ENCODE data around the gene LSM12. TPM values are rescaled to one million over a fixed set of nuclear protein-coding genes. Genes with fewer than 3 reads are reported as not detected.

LSM12 gene
- total and polyA plus RNA-seq, 2 of the 8 experiments (the other 6 are each of a cell fraction or from before 2014, with no cell fraction given), result 69.8 to 142 TPM

DNA sequence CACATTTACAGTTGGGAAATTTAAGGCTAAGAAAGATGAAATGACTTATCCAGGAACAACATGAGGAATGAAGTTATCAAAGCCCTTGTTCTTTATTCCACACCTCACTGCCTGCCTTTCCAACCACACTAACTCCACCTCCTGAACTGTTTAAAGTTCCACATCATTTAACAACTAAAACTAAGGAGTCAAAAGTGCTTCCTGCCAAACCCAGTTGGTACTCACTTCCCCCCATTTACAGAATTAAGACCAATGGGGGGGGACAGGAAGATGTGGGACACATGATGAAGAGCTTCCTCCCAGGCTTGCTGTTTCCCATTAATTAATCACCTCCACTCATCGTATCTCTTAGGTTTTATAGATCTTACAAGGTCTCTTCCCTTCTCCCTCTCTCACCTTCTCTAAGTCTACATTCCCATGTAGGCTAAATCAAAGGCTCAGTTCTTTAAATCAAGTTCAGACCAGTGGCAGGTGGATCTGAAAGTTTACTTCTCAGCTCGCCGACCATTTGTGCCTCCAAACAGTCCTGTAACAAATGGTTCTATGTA lies 32.5 kb downstream of the LSM12 start:
- CTCF ChIA-PET (ENCODE audit: partially characterized antibody), result interaction anchor here (0.6 kb wide), 1 partner anchor 868 kb away, joined by 3 read pairs; no protein-coding TSS in a partner anchor
- H2BK5ac ChIP-seq (ENCODE audit: low read depth, low read length), result no peak overlapping the region
- no peak overlapping the region for H4K91ac ChIP-seq (replicated peaks; ENCODE audit: insufficient read length, low read length)
- H3K18ac ChIP-seq (ENCODE audit: extremely low read depth, low read length), result no peak overlapping the region
- POLR2A ChIA-PET (ENCODE audit: partially characterized antibody), result interaction anchor here (0.7 to 3.1 kb wide), 6 partner anchors 9 to 38 kb away, joined by 3 to 14 read pairs (median 4); partner anchors contain the start of gene LSM12
- H3K23ac ChIP-seq (ENCODE audit: insufficient read length), result no peak overlapping the region
- no peak overlapping the region for H4K5ac ChIP-seq (ENCODE audit: insufficient read length, low read depth, low read length)
- H3K9me3 ChIP-seq (ENCODE audit: insufficient read depth in 2 of 2, low read depth in 1 of 2, low read length in 1 of 2), result no peaks in the 10 kb centered on the region
- H2AFZ ChIP-seq (ENCODE audit: low read length), result no peak overlapping the region
- H3K79me1 ChIP-seq (ENCODE audit: low read depth, low read length), result no peaks in the 10 kb centered on the region; the same call in 1 of the 2 replicates
- DNase-seq (ENCODE audit: low read depth in 1 of 2, low spot score in 2 of 2) (no peak), FAIRE-seq (no peak)
- H3K27ac ChIP-seq (ENCODE audit: low read depth, low read length), result no peak overlapping the region
- peaks cover 25 to 66% (median 45%) of the 10 kb centered on the region in 4 experiments for H3K36me3 ChIP-seq (ENCODE audit: control insufficient read depth in 2 of 4, insufficient read depth in 4 of 4, low read length in 3 of 4)
- H3K56ac ChIP-seq (replicated peaks; ENCODE audit: insufficient read length, low read depth, low read length), result no peak overlapping the region
- no peaks in the 10 kb centered on the region for H3K23me2 ChIP-seq (ENCODE audit: low read depth, low read length)
- H3K4ac ChIP-seq (replicated peaks; ENCODE audit: insufficient read length, low read depth, low read length), result no peak overlapping the region
- no peaks in the 10 kb centered on the region for H3K4me1 ChIP-seq (replicated peaks in 1 of 4; ENCODE audit: control insufficient read depth in 3 of 4, insufficient read depth in 4 of 4, low read length in 3 of 4)
- 87% methylated on average over 3 of the region's 3 CpGs; no CpG with 5 or more reads in 1 of the 2 experiments for WGBS, 2 experiments (ENCODE audit: extremely low coverage in 1 of 2, insufficient coverage in 1 of 2, insufficient read length in 1 of 2, insufficient replicate concordance in 2 of 2, low coverage in 1 of 2, low lambda C conversion rate in 2 of 2, missing lambda C conversion rate in 1 of 2)
- peaks cover 0 to 4% of the 10 kb centered on the region in 2 experiments; a peak in 2 of 4 replicates for H3K79me2 ChIP-seq (ENCODE audit: control insufficient read depth in 1 of 2, insufficient read depth in 2 of 2, low read length in 2 of 2)
- H4K8ac ChIP-seq (ENCODE audit: extremely low read depth, insufficient read depth, low read length), result no peak overlapping the region
- no peak overlapping the region for H2BK20ac ChIP-seq (ENCODE audit: low read length)
- no peak overlapping the region for H3K9ac ChIP-seq (replicated peaks in 1 of 4; ENCODE audit: extremely low read depth in 1 of 4, low read depth in 3 of 4, low read length in 3 of 4)
- no peak overlapping the region for H3K4me3 ChIP-seq (ENCODE audit: extremely low read depth in 1 of 4, insufficient read depth in 2 of 4, low read depth in 3 of 4, low read length in 4 of 4)
- H3K27me3 ChIP-seq (replicated peaks in 1 of 4; ENCODE audit: control insufficient read depth in 3 of 4, extremely low read depth in 1 of 4, insufficient read depth in 3 of 4, low read length in 3 of 4), result no peaks in the 10 kb centered on the region
- no peak overlapping the region for H2BK15ac ChIP-seq (ENCODE audit: low read length)
- peaks cover 2 to 19% of the 10 kb centered on the region in 2 experiments for H4K20me1 ChIP-seq (replicated peaks in 1 of 2; ENCODE audit: control insufficient read depth in 1 of 2, insufficient read depth in 2 of 2, low read length in 2 of 2)
- H2BK120ac ChIP-seq (replicated peaks; ENCODE audit: low read depth, low read length), result no peak overlapping the region
- no peak overlapping the region for H2BK12ac ChIP-seq (ENCODE audit: low read depth, low read length)
- no peak overlapping the region for H2AK5ac ChIP-seq (ENCODE audit: low read depth, low read length)
- H3K14ac ChIP-seq (ENCODE audit: insufficient read length), result no peak overlapping the region
- no peak overlapping the region for H3K4me2 ChIP-seq (ENCODE audit: insufficient read depth in 1 of 2, low read depth in 2 of 2, low read length in 2 of 2)
- no peak for TF ChIP-seq SP4 (IDR thresholded peaks at IDR 0.05; ENCODE audit: low read length)
- TF ChIP-seq, protein P1, sequence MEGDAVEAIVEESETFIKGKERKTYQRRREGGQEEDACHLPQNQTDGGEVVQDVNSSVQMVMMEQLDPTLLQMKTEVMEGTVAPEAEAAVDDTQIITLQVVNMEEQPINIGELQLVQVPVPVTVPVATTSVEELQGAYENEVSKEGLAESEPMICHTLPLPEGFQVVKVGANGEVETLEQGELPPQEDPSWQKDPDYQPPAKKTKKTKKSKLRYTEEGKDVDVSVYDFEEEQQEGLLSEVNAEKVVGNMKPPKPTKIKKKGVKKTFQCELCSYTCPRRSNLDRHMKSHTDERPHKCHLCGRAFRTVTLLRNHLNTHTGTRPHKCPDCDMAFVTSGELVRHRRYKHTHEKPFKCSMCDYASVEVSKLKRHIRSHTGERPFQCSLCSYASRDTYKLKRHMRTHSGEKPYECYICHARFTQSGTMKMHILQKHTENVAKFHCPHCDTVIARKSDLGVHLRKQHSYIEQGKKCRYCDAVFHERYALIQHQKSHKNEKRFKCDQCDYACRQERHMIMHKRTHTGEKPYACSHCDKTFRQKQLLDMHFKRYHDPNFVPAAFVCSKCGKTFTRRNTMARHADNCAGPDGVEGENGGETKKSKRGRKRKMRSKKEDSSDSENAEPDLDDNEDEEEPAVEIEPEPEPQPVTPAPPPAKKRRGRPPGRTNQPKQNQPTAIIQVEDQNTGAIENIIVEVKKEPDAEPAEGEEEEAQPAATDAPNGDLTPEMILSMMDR (IDR thresholded peaks at IDR 0.05; ENCODE audit: control extremely low read depth in 1 of 3, insufficient read depth in 1 of 3, low read depth in 1 of 3, low read length in 3 of 3), result no peak
- TF ChIP-seq KDM4A (IDR thresholded peaks at IDR 0.05; ENCODE audit: low read depth, low read length, severe bottlenecking), result no peak
- TF ChIP-seq SRF (IDR thresholded peaks at IDR 0.05; ENCODE audit: low read depth, low read length), result no peak

Measured in H1 (cell line).